Thymus (tissue), 11 donors: Measurements from ENCODE around the gene UST. TPM values are rescaled to one million over a fixed set of nuclear protein-coding genes. Genes with fewer than 3 reads are reported as not detected.
A peak's percentile ranks its signal among the peaks of the same experiment; 100 is the strongest.

Source experiments
- DNase-seq, 9 donors: peaks; one replicate each; pipeline ENCODE4 v3.0.0-alpha.2; 2013; ENCODE audit warnings: low spot score in 9 of 9, low read depth in 6 of 9, missing footprints in 1 of 9
- H3K27ac ChIP-seq, 2 donors: one replicate each; pipeline ENCODE4 v1.5.1; 2013; ENCODE audit warnings: control low read depth in 1 of 2, low read depth in 1 of 2, low read length in 1 of 2, mild to moderate bottlenecking in 1 of 2, moderate library complexity in 1 of 2
- H3K27me3 ChIP-seq, 2 donors: one replicate each; pipeline ENCODE4 v1.5.1; 2013; ENCODE audit warnings: low read length in 1 of 2; ENCODE audit not compliant: control insufficient read depth in 2 of 2, insufficient read depth in 1 of 2
- H3K36me3 ChIP-seq, 2 donors: one replicate each; pipeline ENCODE4 v1.5.1; 2013; ENCODE audit warnings: low read length in 1 of 2, mild to moderate bottlenecking in 1 of 2, moderate library complexity in 1 of 2; ENCODE audit not compliant: control insufficient read depth in 2 of 2, insufficient read depth in 2 of 2
- H3K4me1 ChIP-seq, 2 donors: one replicate each; pipeline ENCODE4 v1.5.1; 2013; ENCODE audit warnings: low read length in 2 of 2; ENCODE audit not compliant: control insufficient read depth in 2 of 2, insufficient read depth in 2 of 2
- H3K4me3 ChIP-seq, 2 donors: one replicate each; pipeline ENCODE4 v1.5.1; 2013; ENCODE audit warnings: low read length in 2 of 2, control low read depth in 1 of 2, mild to moderate bottlenecking in 1 of 2
- H3K9me3 ChIP-seq, 2 donors: one replicate each; pipeline ENCODE4 v1.5.1; 2013; ENCODE audit warnings: low read length in 1 of 2, mild to moderate bottlenecking in 1 of 2; ENCODE audit not compliant: control insufficient read depth in 2 of 2, insufficient read depth in 1 of 2
- WGBS: extraction: QIAGEN DNeasy Blood & Tissue Kit; methylation state at CpG from one replicate; pipeline ENCODE4 v1.1.7; 2013; 5-methylcytosine and 5-hydroxymethylcytosine counted together
- polyA plus RNA-seq: library from polyadenylated mRNA; stranded (reverse); fragments of 200-250 nt; gene quantifications from one replicate; pipeline ENCODE4 v1.2.3, GENCODE V29; 2013
- total RNA-seq: library from RNA; stranded (reverse); fragments of 120-200 nt; gene quantifications from one replicate; pipeline ENCODE4 v1.2.4, GENCODE V29; 2013
- donor health status: healthy.

Gene UST
- total and polyA plus RNA-seq, 2 donors: 6.3 to 8.0 TPM

- Histone ChIP-seq H3K27me3 (no peaks in the 10 kb centered on the region), H3K36me3 (no peaks in the 10 kb centered on the region), H3K27ac (no peak overlapping the region), H3K4me1 (peaks cover 0 to 2% of the 10 kb centered on the region in 2 donors), H3K4me3 (no peak overlapping the region), H3K9me3 (no peaks in the 10 kb centered on the region)
- no peak for DNase-seq
- 83% methylated on average over 9 of the region's 9 CpGs for WGBS
Observed at GRCh38 chr6:149015535-149016525, 269.0 kb downstream of the UST start.

DNA sequence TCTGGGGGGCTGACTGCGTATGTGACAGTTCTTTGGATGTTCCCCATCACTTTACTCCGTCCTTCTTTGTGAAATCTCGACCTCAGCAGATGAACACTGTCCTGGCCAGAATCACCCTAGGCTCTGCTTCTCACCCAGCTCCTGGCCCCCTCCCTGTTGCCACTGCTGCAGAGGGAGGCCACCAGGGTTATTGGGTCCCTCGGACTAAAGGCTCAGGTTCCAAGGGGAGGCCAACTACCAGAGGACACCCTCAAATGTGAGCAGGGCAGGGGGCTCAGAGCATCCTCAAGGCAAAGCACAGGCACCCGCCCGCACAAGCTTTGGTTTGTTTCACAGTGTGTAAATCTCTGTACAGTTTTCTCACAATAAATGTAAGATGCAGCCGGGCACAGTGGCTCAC is 269.9 kb downstream of the UST start:
- Histone ChIP-seq H3K36me3 (peaks cover 0 to 2% of the 10 kb centered on the region in 2 donors), H3K27ac (no peak overlapping the region)
- no peak for DNase-seq

DNA sequence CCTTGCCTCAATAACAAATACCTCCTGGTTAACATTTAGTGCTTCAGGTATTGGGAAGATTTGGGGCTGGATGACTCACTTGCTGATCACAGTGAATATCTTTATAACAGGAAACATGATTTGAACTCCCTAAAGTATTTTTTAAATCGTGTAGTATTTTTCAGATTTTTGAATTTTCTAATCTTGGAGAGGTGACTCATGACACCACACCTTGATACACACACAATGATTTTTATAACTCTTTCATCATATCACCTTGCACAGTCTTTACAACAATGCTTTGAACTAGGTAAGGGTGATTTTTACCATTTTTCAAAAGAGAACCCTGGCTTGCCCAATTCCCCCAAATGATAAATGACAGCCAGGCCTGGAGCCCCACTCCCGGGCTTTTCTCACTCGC is 273.5 kb downstream of the UST start:
- Histone ChIP-seq H3K36me3 (peaks cover 0 to 2% of the 10 kb centered on the region in 2 donors), H3K4me1 (peaks cover 0 to 2% of the 10 kb centered on the region in 2 donors), H3K4me3 (no peak overlapping the region), H3K27me3 (no peaks in the 10 kb centered on the region), H3K27ac (no peak overlapping the region), H3K9me3 (no peaks in the 10 kb centered on the region)
- WGBS: 98% methylated on average over 3 of the region's 3 CpGs
- no peak for DNase-seq

More for the DNA sequence above, 269.9 kb downstream of the UST start:
- WGBS: 96% methylated on average over 7 of the region's 7 CpGs
- no peak overlapping the region for H3K4me3 ChIP-seq
- no peaks in the 10 kb centered on the region for H3K27me3 ChIP-seq
- peaks cover 0 to 2% of the 10 kb centered on the region in 2 donors for H3K4me1 ChIP-seq
- H3K9me3 ChIP-seq: no peaks in the 10 kb centered on the region

GRCh38 chr6:149024361-149024760 is 277.5 kb downstream of the UST start:
- 97% methylated on average over 1 of the region's 1 CpG for WGBS
- Histone ChIP-seq H3K9me3 (no peaks in the 10 kb centered on the region), H3K36me3 (peaks cover 0 to 2% of the 10 kb centered on the region in 2 donors), H3K27ac (no peak overlapping the region), H3K27me3 (no peaks in the 10 kb centered on the region), H3K4me3 (no peak overlapping the region), H3K4me1 (no peaks in the 10 kb centered on the region)
- DNase-seq: no peak

GRCh38 chr6:149025061-149025460 is 278.2 kb downstream of the UST start:
- Histone ChIP-seq H3K27me3 (no peaks in the 10 kb centered on the region), H3K36me3 (peaks cover 0 to 2% of the 10 kb centered on the region in 2 donors), H3K4me3 (no peak overlapping the region), H3K9me3 (no peaks in the 10 kb centered on the region), H3K4me1 (no peaks in the 10 kb centered on the region), H3K27ac (no peak overlapping the region)
- DNase-seq: no peak
- WGBS: 98% methylated on average over 2 of the region's 2 CpGs

DNA sequence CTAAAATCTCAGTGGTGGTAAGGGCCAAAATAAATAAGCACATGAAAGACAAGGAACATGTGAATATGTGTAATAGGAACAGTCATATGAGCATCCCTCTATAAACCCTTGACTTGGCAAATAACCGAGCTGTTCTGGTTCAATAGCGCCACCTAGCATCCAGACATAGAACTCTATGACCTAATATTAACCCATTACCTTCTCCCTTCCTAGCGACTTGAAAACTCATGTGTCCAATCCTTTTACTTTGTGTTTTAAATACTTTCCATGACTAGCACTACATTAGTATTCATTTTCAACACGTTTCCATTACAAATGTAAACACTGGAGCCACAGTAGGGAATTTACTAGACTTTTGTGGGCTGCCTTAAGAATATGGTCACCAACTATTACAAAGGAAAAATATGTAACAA is 279.7 kb downstream of the UST start:
- 94% methylated on average over 4 of the region's 4 CpGs for WGBS
- Histone ChIP-seq H3K4me3 (no peak overlapping the region), H3K9me3 (no peaks in the 10 kb centered on the region), H3K27me3 (no peaks in the 10 kb centered on the region), H3K27ac (no peak overlapping the region), H3K4me1 (no peaks in the 10 kb centered on the region), H3K36me3 (peaks cover 0 to 2% of the 10 kb centered on the region in 2 donors)
- peak in 3 of 9 donors; percentile 15 to 35 (median 20) for DNase-seq

GRCh38 chr6:149027484-149027883 is 280.7 kb downstream of the UST start:
- Histone ChIP-seq H3K4me1 (peaks cover 0 to 9% of the 10 kb centered on the region in 2 donors), H3K27me3 (no peaks in the 10 kb centered on the region), H3K36me3 (no peaks in the 10 kb centered on the region), H3K4me3 (no peak overlapping the region), H3K27ac (no peak overlapping the region), H3K9me3 (no peaks in the 10 kb centered on the region)
- DNase-seq: no peak
- WGBS: 100% methylated on average over 1 of the region's 1 CpG

GRCh38 chr6:149028767-149029405 is 282.1 kb downstream of the UST start:
- WGBS: 31% methylated on average over 6 of the region's 6 CpGs
- Histone ChIP-seq H3K4me3 (no peak overlapping the region), H3K9me3 (no peaks in the 10 kb centered on the region), H3K27me3 (no peaks in the 10 kb centered on the region), H3K36me3 (no peaks in the 10 kb centered on the region), H3K4me1 (peaks cover 0 to 14% of the 10 kb centered on the region in 2 donors), H3K27ac (no peak overlapping the region)
- peak; percentile 58 to 91 (median 84) for DNase-seq
